Measurements from ENCODE around the gene GPX6. TPM values are rescaled to one million over a fixed set of nuclear protein-coding genes. Genes with fewer than 3 reads are reported as not detected.
A peak's percentile ranks its signal among the peaks of the same experiment; 100 is the strongest.

The GPX6 gene
- total and polyA plus RNA-seq, 2 donors (not counting 1 experiment from before 2014, with no cell fraction given) = not detected

DNA sequence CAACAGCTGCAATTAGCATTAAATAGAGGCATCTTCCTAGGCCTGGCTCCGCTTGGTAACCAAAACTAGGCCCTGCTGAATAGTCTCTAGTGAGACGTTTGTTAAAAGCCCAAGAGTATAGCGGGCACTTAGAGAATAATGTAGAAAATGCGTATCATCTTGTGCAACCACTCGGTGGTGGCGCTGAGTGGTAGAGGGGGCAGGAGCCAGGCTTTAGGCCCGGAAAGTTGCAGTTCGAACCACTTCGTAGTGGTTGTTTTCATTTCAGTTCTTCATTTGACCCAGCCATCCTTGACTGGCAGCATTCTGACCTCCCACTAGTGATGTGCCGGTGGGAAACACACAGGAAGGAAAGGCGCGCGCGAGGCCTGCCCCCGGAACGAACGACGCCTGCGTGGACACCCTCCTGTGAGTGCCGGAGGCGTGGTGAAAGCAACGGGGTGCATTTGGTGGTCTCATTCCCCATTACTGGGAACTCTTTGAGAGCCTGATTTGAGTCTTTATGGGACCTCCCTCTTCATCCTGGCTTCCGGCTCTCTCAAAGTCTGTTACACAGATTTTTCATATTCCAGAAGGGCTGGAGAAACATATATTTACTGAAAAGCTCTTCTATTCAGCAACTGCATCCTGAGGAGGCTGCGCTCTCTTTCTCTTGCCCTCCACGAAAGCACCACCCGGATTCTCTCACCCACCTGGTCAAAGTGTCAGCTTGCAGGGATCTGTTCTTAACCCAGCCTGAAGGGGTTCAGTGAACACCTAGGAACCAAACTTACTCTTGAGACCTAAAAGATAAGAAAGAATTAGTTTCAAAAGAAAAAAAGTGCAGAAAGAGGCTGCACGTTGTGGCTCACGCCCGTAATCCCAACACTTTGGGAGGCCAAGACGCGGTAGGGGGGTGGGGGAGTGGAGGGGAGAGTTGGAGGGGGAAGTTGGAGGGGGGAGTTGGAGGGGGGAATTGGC lies 28.3 kb upstream of the GPX6 start:
- Histone ChIP-seq H3K4me2 (ENCODE audit: extremely low read depth, insufficient read depth, low read length) (peak overlapping the region; percentile 64), H3K4me3 (replicated peaks in 1 of 4; ENCODE audit: control extremely low read depth in 1 of 4, insufficient read depth in 1 of 4, low read depth in 3 of 4, low read length in 4 of 4) (peak overlapping the region in 3 of 4 experiments; percentile 10 to 54 (median 36)), H3K9ac (ENCODE audit: insufficient read depth, low read length) (no peak overlapping the region), H3K36me3 (ENCODE audit: control insufficient read depth, insufficient read depth, low read length) (no peaks in the 10 kb centered on the region), H2AFZ (ENCODE audit: low read length) (peak overlapping the region; percentile 19), H3K27ac (ENCODE audit: insufficient read depth, low read length) (no peak overlapping the region), H4K20me1 (ENCODE audit: control insufficient read depth, extremely low read depth, insufficient read depth, low read length) (no peaks in the 10 kb centered on the region), H3K79me2 (ENCODE audit: control insufficient read depth, insufficient read depth, low read length) (no peaks in the 10 kb centered on the region), H3K27me3 (ENCODE audit: control insufficient read depth, insufficient read depth, low read length) (no peaks in the 10 kb centered on the region), H3K9me3 (ENCODE audit: control insufficient read depth, insufficient read depth, low read depth, low read length) (no peaks in the 10 kb centered on the region), H3K4me1 (ENCODE audit: control insufficient read depth, extremely low read depth, insufficient read depth, low read length) (no peaks in the 10 kb centered on the region)
- TF ChIP-seq EZH2 (IDR thresholded peaks at IDR 0.05; ENCODE audit: low read length, missing control alignments) = no peak
- TF ChIP-seq, protein P1, sequence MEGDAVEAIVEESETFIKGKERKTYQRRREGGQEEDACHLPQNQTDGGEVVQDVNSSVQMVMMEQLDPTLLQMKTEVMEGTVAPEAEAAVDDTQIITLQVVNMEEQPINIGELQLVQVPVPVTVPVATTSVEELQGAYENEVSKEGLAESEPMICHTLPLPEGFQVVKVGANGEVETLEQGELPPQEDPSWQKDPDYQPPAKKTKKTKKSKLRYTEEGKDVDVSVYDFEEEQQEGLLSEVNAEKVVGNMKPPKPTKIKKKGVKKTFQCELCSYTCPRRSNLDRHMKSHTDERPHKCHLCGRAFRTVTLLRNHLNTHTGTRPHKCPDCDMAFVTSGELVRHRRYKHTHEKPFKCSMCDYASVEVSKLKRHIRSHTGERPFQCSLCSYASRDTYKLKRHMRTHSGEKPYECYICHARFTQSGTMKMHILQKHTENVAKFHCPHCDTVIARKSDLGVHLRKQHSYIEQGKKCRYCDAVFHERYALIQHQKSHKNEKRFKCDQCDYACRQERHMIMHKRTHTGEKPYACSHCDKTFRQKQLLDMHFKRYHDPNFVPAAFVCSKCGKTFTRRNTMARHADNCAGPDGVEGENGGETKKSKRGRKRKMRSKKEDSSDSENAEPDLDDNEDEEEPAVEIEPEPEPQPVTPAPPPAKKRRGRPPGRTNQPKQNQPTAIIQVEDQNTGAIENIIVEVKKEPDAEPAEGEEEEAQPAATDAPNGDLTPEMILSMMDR (conservative IDR thresholded peaks at IDR 0.05 in 1 of 2, IDR thresholded peaks at IDR 0.05 in 1 of 2; ENCODE audit: low read depth in 1 of 2, low read length in 2 of 2) = no peak
- peak in 1 of 2 donors; percentile 8 for DNase-seq (ENCODE audit: low read depth in 2 of 2)

DNA sequence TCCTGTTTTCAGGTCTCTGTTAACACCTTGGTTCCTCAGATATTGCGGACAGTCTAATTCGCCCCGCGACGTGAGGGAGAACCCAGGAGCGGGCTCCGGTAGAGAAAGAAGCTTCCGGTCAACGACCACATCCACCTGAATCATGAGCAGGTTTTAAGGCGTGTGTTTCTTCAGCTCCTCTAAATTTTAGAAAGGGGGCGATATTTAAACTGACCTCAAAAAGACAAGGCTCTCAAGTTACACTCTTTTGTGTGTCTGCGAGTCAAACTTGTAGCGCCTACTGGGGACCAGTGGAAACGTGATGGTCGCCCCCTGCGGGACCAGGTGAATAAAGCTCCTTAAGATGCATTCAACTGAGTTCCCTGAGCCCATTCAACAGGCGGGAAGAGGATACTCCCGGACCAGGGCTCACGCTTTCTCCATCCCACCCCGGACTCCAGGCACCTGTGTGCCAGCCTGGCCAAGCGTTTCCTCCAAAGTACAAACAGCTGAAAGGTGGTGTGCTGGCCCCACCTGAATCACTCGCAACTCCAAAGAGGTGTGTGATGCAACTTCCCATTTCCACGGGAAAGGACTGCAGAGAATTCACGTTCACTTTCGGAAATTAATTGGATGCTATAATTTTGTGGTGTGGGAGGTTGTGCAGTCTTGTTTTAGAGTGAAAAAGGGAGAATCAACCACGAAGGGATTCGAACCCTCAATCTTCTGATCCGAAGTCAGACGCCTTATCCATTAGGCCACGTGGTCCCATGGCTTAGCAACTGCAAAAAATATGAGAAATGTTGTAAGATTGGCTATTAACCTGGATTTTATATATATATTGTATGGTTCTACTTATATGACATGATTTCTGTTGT lies 27.1 kb upstream of the GPX6 start:
- no peaks in the 10 kb centered on the region for H3K4me1 ChIP-seq (ENCODE audit: control insufficient read depth, extremely low read depth, insufficient read depth, low read length)
- no peaks in the 10 kb centered on the region for H3K79me2 ChIP-seq (ENCODE audit: control insufficient read depth, insufficient read depth, low read length)
- no peaks in the 10 kb centered on the region for H3K36me3 ChIP-seq (ENCODE audit: control insufficient read depth, insufficient read depth, low read length)
- no peak overlapping the region for H2AFZ ChIP-seq (ENCODE audit: low read length)
- peak overlapping the region in 1 of 4 experiments; percentile 54 for H3K4me3 ChIP-seq (replicated peaks in 1 of 4; ENCODE audit: control extremely low read depth in 1 of 4, insufficient read depth in 1 of 4, low read depth in 3 of 4, low read length in 4 of 4)
- H3K4me2 ChIP-seq (ENCODE audit: extremely low read depth, insufficient read depth, low read length) = no peak overlapping the region
- no peaks in the 10 kb centered on the region for H4K20me1 ChIP-seq (ENCODE audit: control insufficient read depth, extremely low read depth, insufficient read depth, low read length)
- H3K9ac ChIP-seq (ENCODE audit: insufficient read depth, low read length) = no peak overlapping the region
- no peak overlapping the region for H3K27ac ChIP-seq (ENCODE audit: insufficient read depth, low read length)
- no peaks in the 10 kb centered on the region for H3K9me3 ChIP-seq (ENCODE audit: control insufficient read depth, insufficient read depth, low read depth, low read length)
- H3K27me3 ChIP-seq (ENCODE audit: control insufficient read depth, insufficient read depth, low read length) = no peaks in the 10 kb centered on the region
- DNase-seq (ENCODE audit: low read depth in 2 of 2) = peak; percentile 87
- no peak for TF ChIP-seq EZH2 (IDR thresholded peaks at IDR 0.05; ENCODE audit: low read length, missing control alignments)
- TF ChIP-seq, protein P1 (conservative IDR thresholded peaks at IDR 0.05 in 1 of 2, IDR thresholded peaks at IDR 0.05 in 1 of 2; ENCODE audit: low read depth in 1 of 2, low read length in 2 of 2) = peak in 1 of 2 donors; percentile 46

DNA sequence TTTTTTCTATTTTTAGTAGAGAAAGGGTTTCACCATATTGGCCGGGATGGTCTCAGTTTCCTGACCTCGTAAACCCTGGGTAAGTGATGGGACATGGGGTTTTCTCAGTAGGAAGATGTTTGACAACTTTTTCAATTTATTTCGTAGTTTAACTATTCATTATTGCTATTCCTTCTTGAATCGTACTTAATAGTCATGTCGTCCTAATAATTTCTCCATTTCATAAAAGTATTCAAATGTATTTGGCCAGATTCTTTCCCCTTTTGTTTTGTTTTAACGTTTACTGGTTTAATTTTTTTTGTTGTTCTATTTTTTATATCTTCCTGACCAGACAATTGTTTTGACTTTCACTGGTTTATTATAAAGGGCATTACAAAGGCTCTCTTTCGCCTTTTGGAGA lies 26.4 kb upstream of the GPX6 start:
- H3K4me2 ChIP-seq (ENCODE audit: extremely low read depth, insufficient read depth, low read length) = no peak overlapping the region
- no peak overlapping the region for H3K9ac ChIP-seq (ENCODE audit: insufficient read depth, low read length)
- no peaks in the 10 kb centered on the region for H3K27me3 ChIP-seq (ENCODE audit: control insufficient read depth, insufficient read depth, low read length)
- no peaks in the 10 kb centered on the region for H3K36me3 ChIP-seq (ENCODE audit: control insufficient read depth, insufficient read depth, low read length)
- TF ChIP-seq EZH2 (IDR thresholded peaks at IDR 0.05; ENCODE audit: low read length, missing control alignments) = no peak
- TF ChIP-seq, protein P1 (conservative IDR thresholded peaks at IDR 0.05 in 1 of 2, IDR thresholded peaks at IDR 0.05 in 1 of 2; ENCODE audit: low read depth in 1 of 2, low read length in 2 of 2) = no peak
- no peak for DNase-seq (ENCODE audit: low read depth in 2 of 2)
- no peaks in the 10 kb centered on the region for H3K9me3 ChIP-seq (ENCODE audit: control insufficient read depth, insufficient read depth, low read depth, low read length)
- no peak overlapping the region for H2AFZ ChIP-seq (ENCODE audit: low read length)
- H3K4me3 ChIP-seq (replicated peaks in 1 of 4; ENCODE audit: control extremely low read depth in 1 of 4, insufficient read depth in 1 of 4, low read depth in 3 of 4, low read length in 4 of 4) = peak overlapping the region in 1 of 4 experiments; percentile 54
- no peaks in the 10 kb centered on the region for H3K79me2 ChIP-seq (ENCODE audit: control insufficient read depth, insufficient read depth, low read length)
- no peaks in the 10 kb centered on the region for H3K4me1 ChIP-seq (ENCODE audit: control insufficient read depth, extremely low read depth, insufficient read depth, low read length)
- H4K20me1 ChIP-seq (ENCODE audit: control insufficient read depth, extremely low read depth, insufficient read depth, low read length) = no peaks in the 10 kb centered on the region
- no peak overlapping the region for H3K27ac ChIP-seq (ENCODE audit: insufficient read depth, low read length)
